ENCODE data around the gene TIPARP.
"Not testable (repeated sequence)": the region's sequence is repeated elsewhere in the genome, so short reads cannot be mapped to it uniquely, and the experiment has no call there.

Gene TIPARP

GRCh38 chr3:156652661-156653060 is 21.7 kb upstream of the TIPARP start:
- DNase-seq, result not testable (repeated sequence)

- DNase-seq, result no peak
Observed at GRCh38 chr3:156654834-156655233, 19.6 kb upstream of the TIPARP start.

GRCh38 chr3:156655819-156656550 is 18.4 kb upstream of the TIPARP start:
- no peak for DNase-seq

- DNase-seq, result no peak
Observed at GRCh38 chr3:156657440-156657839, 16.9 kb upstream of the TIPARP start.

- no peak for DNase-seq
Observed at GRCh38 chr3:156657862-156658731, 16.3 kb upstream of the TIPARP start.

- DNase-seq, result no peak
Observed at GRCh38 chr3:156658732-156659090, 15.7 kb upstream of the TIPARP start.

- DNase-seq, result no peak
Observed at GRCh38 chr3:156659260-156659659, 15.1 kb upstream of the TIPARP start.

- DNase-seq, result no peak
Observed at GRCh38 chr3:156661155-156661554, 13.2 kb upstream of the TIPARP start.

- DNase-seq, result no peak
Observed at GRCh38 chr3:156664011-156664830, 10.2 kb upstream of the TIPARP start.

- peak; percentile 51 for DNase-seq
Observed at GRCh38 chr3:156664831-156665178, 9.6 kb upstream of the TIPARP start.

GRCh38 chr3:156665291-156665690 is 9.1 kb upstream of the TIPARP start:
- DNase-seq, result no peak

GRCh38 chr3:156666073-156666472 is 8.3 kb upstream of the TIPARP start:
- no peak for DNase-seq

- peak; percentile 27 for DNase-seq
Observed at GRCh38 chr3:156668073-156668763, 6.2 kb upstream of the TIPARP start.

GRCh38 chr3:156670077-156670476 is 4.3 kb upstream of the TIPARP start:
- DNase-seq, result no peak

GRCh38 chr3:156670652-156671051 is 3.7 kb upstream of the TIPARP start:
- no peak for DNase-seq

- DNase-seq, result no peak
Observed at GRCh38 chr3:156673732-156674045, 701 bp upstream of the TIPARP start.

- peak; percentile 22 for DNase-seq
Observed at GRCh38 chr3:156674911-156675829, 780 bp downstream of the TIPARP start.

GRCh38 chr3:156675830-156676767 is 1.7 kb downstream of the TIPARP start:
- DNase-seq, result peak; percentile 67

- DNase-seq, result peak; percentile 71
Observed at GRCh38 chr3:156676768-156677479, 2.5 kb downstream of the TIPARP start.

- DNase-seq, result no peak
Observed at GRCh38 chr3:156677536-156677935, 3.1 kb downstream of the TIPARP start.
